ENCODE results near the gene DNAJC7. TPM values are rescaled to one million over a fixed set of nuclear protein-coding genes. Genes with fewer than 3 reads are reported as not detected.

The DNAJC7 gene
- total RNA-seq, 1 experiment from 2014 or later: 147 TPM

GRCh38 chr17:41985919-41986318 lies 31.3 kb downstream of the DNAJC7 start:
- Histone ChIP-seq H3K9me3 (no peaks in the 10 kb centered on the region), H3K4me3 (ENCODE audit: low read depth, low read length) (no peak overlapping the region), H3K27me3 (replicated peaks; ENCODE audit: control insufficient read depth, insufficient read depth, low read length) (no peaks in the 10 kb centered on the region), H3K36me3 (ENCODE audit: control insufficient read depth, insufficient read depth, low read length) (peaks cover 11% of the 10 kb centered on the region), H3K4me1 (peaks cover 27% of the 10 kb centered on the region)
- no peaks in the 10 kb centered on the region for H3K9me3 Mint-ChIP-seq (ENCODE audit: unreplicated experiment)
- no peak for TF ChIP-seq CTCF (IDR thresholded peaks at IDR 0.05; ENCODE audit: insufficient read depth in 1 of 2, low read depth in 1 of 2, low read length in 1 of 2, severe bottlenecking in 1 of 2, unreplicated experiment in 1 of 2)
- peaks cover 100% of the 10 kb centered on the region for H3K36me3 Mint-ChIP-seq (ENCODE audit: insufficient read depth, unreplicated experiment)
- H3K27me3 Mint-ChIP-seq (ENCODE audit: insufficient read depth, unreplicated experiment): no peaks in the 10 kb centered on the region
- peaks cover 20% of the 10 kb centered on the region for H3K4me1 Mint-ChIP-seq (ENCODE audit: low read depth, unreplicated experiment)
- no TSS peak for BruUV-seq (replicated peaks)
- POLR2A ChIA-PET: no interaction called here
- DNase-seq: no peak
- no peak overlapping the region for H3K27ac Mint-ChIP-seq (ENCODE audit: unreplicated experiment)
- CTCF ChIA-PET: no interaction called here
- no peak overlapping the region for H3K4me3 Mint-ChIP-seq (ENCODE audit: unreplicated experiment)
- intact Hi-C loops (cut with micrococcal nuclease; ENCODE audit: unreplicated experiment): no loop called here

- no peaks in the 10 kb centered on the region for H3K27me3 Mint-ChIP-seq (ENCODE audit: insufficient read depth, unreplicated experiment)
Measured at GRCh38 chr17:41984454-41984853, 32.8 kb downstream of the DNAJC7 start.

DNA sequence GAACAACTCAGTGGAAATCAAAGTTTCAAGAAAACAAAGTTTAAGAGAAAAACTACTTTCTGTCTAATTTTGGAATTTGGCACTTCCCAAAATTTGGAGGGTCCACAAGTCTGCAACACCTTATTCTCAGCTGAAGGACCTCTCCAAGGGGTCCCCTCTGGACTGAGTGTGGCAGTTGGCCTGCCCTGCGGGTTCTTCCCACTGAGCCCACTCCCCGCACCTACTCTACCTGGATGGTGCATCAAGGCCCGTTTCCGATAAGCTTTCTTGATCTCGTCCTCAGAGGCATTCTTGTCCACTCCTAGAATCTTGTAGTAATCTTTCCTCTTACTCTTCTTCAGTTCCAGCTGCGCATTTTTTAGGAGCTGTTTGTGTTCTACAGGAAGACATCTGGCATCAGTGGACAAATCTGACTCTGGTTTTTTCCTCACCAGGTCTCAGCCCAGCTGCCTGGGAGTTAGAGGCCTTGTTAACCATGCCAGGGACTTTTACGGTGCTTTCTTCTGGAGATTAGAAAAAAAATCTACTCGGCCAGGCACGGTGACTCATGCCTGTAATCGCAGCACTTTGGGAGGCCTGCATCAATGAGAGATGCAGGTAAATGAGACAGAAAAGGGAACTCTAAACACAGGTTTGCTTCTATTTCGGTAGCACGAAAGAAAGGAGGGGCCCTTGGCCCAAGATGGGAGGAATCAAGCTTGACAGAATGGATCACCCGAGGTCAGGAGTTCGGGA lies 35.0 kb downstream of the DNAJC7 start:
- CTCF ChIA-PET: no interaction called here
- peaks cover 10% of the 10 kb centered on the region for H3K36me3 ChIP-seq (ENCODE audit: control insufficient read depth, insufficient read depth, low read length)

More at GRCh38 chr17:41984454-41984853, 32.8 kb downstream of the DNAJC7 start:
- intact Hi-C loops (cut with micrococcal nuclease; ENCODE audit: unreplicated experiment): no loop called here
- no peak overlapping the region for H3K4me3 Mint-ChIP-seq (ENCODE audit: unreplicated experiment)
- DNase-seq: no peak
- no TSS peak for BruUV-seq (replicated peaks)
- no peaks in the 10 kb centered on the region for H3K9me3 ChIP-seq
- H3K4me1 Mint-ChIP-seq (ENCODE audit: low read depth, unreplicated experiment): peaks cover 15% of the 10 kb centered on the region
- H3K4me1 ChIP-seq: peaks cover 12% of the 10 kb centered on the region
- peaks cover 14% of the 10 kb centered on the region for H3K36me3 ChIP-seq (ENCODE audit: control insufficient read depth, insufficient read depth, low read length)
- POLR2A ChIA-PET: interaction anchor here (0.6 kb wide), 1 partner anchor 570 kb away, joined by 5 read pairs; no protein-coding TSS in a partner anchor
- no peaks in the 10 kb centered on the region for H3K27me3 ChIP-seq (replicated peaks; ENCODE audit: control insufficient read depth, insufficient read depth, low read length)
- peaks cover 100% of the 10 kb centered on the region for H3K36me3 Mint-ChIP-seq (ENCODE audit: insufficient read depth, unreplicated experiment)
- no peak overlapping the region for H3K4me3 ChIP-seq (ENCODE audit: low read depth, low read length)
- no peak for TF ChIP-seq CTCF (IDR thresholded peaks at IDR 0.05; ENCODE audit: insufficient read depth in 1 of 2, low read depth in 1 of 2, low read length in 1 of 2, severe bottlenecking in 1 of 2, unreplicated experiment in 1 of 2)
- H3K9me3 Mint-ChIP-seq (ENCODE audit: unreplicated experiment): no peaks in the 10 kb centered on the region
- CTCF ChIA-PET: no interaction called here
- H3K27ac Mint-ChIP-seq (ENCODE audit: unreplicated experiment): no peak overlapping the region

More for the DNA sequence above, 35.0 kb downstream of the DNAJC7 start:
- Mint-ChIP-seq H3K4me1 (ENCODE audit: low read depth, unreplicated experiment) (peaks cover 7% of the 10 kb centered on the region), H3K27me3 (ENCODE audit: insufficient read depth, unreplicated experiment) (no peaks in the 10 kb centered on the region), H3K9me3 (ENCODE audit: unreplicated experiment) (no peaks in the 10 kb centered on the region), H3K36me3 (ENCODE audit: insufficient read depth, unreplicated experiment) (peaks cover 98% of the 10 kb centered on the region), H3K27ac (ENCODE audit: unreplicated experiment) (peak overlapping the region; percentile 20), H3K4me3 (ENCODE audit: unreplicated experiment) (no peak overlapping the region)
- no peak for DNase-seq
- TF ChIP-seq CTCF (IDR thresholded peaks at IDR 0.05; ENCODE audit: insufficient read depth in 1 of 2, low read depth in 1 of 2, low read length in 1 of 2, severe bottlenecking in 1 of 2, unreplicated experiment in 1 of 2): no peak
- Histone ChIP-seq H3K9me3 (no peaks in the 10 kb centered on the region), H3K4me1 (0 out of 2 replicates have a peak, but pooled peaks cover 4% of the 10 kb centered on the region), H3K27me3 (replicated peaks; ENCODE audit: control insufficient read depth, insufficient read depth, low read length) (no peaks in the 10 kb centered on the region), H3K4me3 (ENCODE audit: low read depth, low read length) (no peak overlapping the region)
- intact Hi-C loops (cut with micrococcal nuclease; ENCODE audit: unreplicated experiment): no loop called here
- POLR2A ChIA-PET: interaction anchor here (1.2 kb wide), 1 partner anchor 38 kb away, joined by 3 read pairs; the partner anchor contains the start of gene NKIRAS2
- BruUV-seq (replicated peaks): no TSS peak

Data from Caco-2 (cell line).